Mammary epithelial cell (primary cell): Measurements from ENCODE around the gene RYR1.
"Not testable (repeated sequence)": the region's sequence is repeated elsewhere in the genome, so short reads cannot be mapped to it uniquely, and the experiment has no call there.

Experiments used
- CTCF ChIP-seq, 2 donors: IDR thresholded peaks in 1 of 2; conservative IDR thresholded peaks in 1 of 2; 2 replicates each; pipeline ENCODE4 v1.5.1; 2011 to 2012; ENCODE audit warnings: inconsistent platforms in 2 of 2, low read length in 2 of 2, mild to moderate bottlenecking in 2 of 2, control low read depth in 1 of 2, low read depth in 1 of 2; ENCODE audit not compliant: insufficient read depth in 1 of 2; ENCODE audit errors: extremely low read depth in 1 of 2
- EZH2 ChIP-seq: IDR thresholded peaks from 2 replicates; pipeline ENCODE4 v1.6.1; 2012; ENCODE audit warnings: low read length, inconsistent platforms, borderline replicate concordance

DNA sequence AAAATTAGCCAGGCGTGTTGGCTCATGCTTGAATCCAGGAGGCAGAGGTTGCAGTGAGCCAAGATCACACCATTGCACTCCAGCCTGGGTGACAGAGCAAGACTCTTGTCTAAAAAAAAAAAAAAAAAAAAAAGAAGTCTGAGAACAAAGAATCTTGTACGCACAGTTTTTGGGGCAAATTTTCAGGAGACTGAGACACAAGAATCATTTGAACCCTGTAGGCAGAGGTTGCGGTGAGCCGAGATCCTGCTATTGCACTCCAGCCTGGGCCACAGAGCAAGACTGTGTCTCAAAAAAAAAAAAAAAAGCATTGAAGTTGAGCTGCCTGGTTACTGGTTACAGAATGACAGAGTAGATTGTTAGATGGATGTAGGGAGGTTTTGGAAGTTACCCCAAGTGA lies 39.2 kb downstream of the RYR1 start:
- not testable (repeated sequence) for TF ChIP-seq CTCF (conservative IDR thresholded peaks at IDR 0.05 in 1 of 2, IDR thresholded peaks at IDR 0.05 in 1 of 2; ENCODE audit: extremely low read depth in 1 of 2, insufficient read depth in 1 of 2, low read depth in 1 of 2, low read length in 2 of 2); EZH2
